ENCODE results near the gene SLC22A7. TPM values are rescaled to one million over a fixed set of nuclear protein-coding genes. Genes with fewer than 3 reads are reported as not detected.

The SLC22A7 gene
- total RNA-seq, 1 donor from 2014 or later = not detected

- no peak overlapping the region for H3K27ac Mint-ChIP-seq
- no peak for TF ChIP-seq CTCF (conservative IDR thresholded peaks at IDR 0.05)
- no peaks in the 10 kb centered on the region for H3K9me3 Mint-ChIP-seq
- H3K27me3 Mint-ChIP-seq = no peaks in the 10 kb centered on the region
- H3K4me3 Mint-ChIP-seq = no peak overlapping the region
- H3K4me1 Mint-ChIP-seq (ENCODE audit: unreplicated experiment) = peaks cover 7% of the 10 kb centered on the region
- DNase-seq (ENCODE audit: extremely low spot score, unreplicated experiment) = no peak
- peaks cover 4% of the 10 kb centered on the region for H3K36me3 Mint-ChIP-seq
These were observed 33.4 kb downstream of the SLC22A7 start for GRCh38 chr6:43331470-43331869.

DNA sequence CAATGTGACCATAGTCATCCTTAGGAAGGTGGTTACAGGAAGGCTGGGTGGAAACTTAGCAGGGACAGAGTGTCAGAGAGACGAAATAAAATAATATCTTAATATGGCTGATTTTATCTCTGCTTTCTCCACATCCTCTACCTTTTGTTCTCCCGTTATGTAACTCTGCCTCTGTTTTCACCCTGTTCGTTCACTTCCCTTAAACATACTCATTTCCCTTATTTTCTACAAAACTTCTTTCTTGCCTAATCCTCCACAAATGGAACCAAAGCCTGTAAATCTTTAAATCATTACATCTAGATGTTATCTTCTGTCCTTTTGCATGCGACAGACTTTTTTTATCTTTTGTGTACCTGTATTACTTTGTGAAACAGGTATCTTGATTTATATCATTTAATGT lies 33.8 kb downstream of the SLC22A7 start:
- no peak for TF ChIP-seq CTCF (conservative IDR thresholded peaks at IDR 0.05)
- H3K27ac Mint-ChIP-seq = no peak overlapping the region
- no peaks in the 10 kb centered on the region for H3K9me3 Mint-ChIP-seq
- H3K27me3 Mint-ChIP-seq = no peaks in the 10 kb centered on the region
- no peak overlapping the region for H3K4me3 Mint-ChIP-seq
- H3K4me1 Mint-ChIP-seq (ENCODE audit: unreplicated experiment) = peaks cover 7% of the 10 kb centered on the region
- no peak for DNase-seq (ENCODE audit: extremely low spot score, unreplicated experiment)
- peaks cover 4% of the 10 kb centered on the region for H3K36me3 Mint-ChIP-seq

- no peak overlapping the region for H3K27ac Mint-ChIP-seq
- TF ChIP-seq CTCF (conservative IDR thresholded peaks at IDR 0.05) = peak; percentile 81
- no peaks in the 10 kb centered on the region for H3K9me3 Mint-ChIP-seq
- H3K4me1 Mint-ChIP-seq (ENCODE audit: unreplicated experiment) = peaks cover 7% of the 10 kb centered on the region
- peaks cover 13% of the 10 kb centered on the region for H3K36me3 Mint-ChIP-seq
- DNase-seq (ENCODE audit: extremely low spot score, unreplicated experiment) = no peak
- no peaks in the 10 kb centered on the region for H3K27me3 Mint-ChIP-seq
- H3K4me3 Mint-ChIP-seq = no peak overlapping the region
These were observed 36.5 kb downstream of the SLC22A7 start for GRCh38 chr6:43334466-43335095.

DNA sequence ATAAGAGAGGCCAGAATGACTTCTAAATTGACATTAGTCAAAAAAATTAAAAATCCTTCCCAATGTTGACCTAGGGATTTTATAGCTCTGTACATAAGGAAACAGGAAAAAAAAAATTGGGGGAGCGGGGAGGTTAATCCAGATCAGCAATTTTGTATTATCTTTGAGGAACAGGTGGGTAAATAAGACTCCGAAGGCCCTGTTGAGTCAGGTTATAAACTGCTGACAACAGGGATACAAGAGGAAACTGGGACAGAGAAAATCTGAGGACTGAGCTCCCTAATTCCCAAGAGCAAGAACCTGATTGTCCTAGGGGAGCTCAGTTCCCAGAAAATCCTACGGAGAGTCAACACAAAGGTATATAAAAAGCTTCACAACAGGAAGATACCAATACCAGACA lies 37.4 kb downstream of the SLC22A7 start:
- Mint-ChIP-seq H3K4me3 (no peak overlapping the region), H3K36me3 (peaks cover 17% of the 10 kb centered on the region), H3K27ac (no peak overlapping the region), H3K9me3 (no peaks in the 10 kb centered on the region), H3K27me3 (no peaks in the 10 kb centered on the region), H3K4me1 (ENCODE audit: unreplicated experiment) (peaks cover 7% of the 10 kb centered on the region)
- no peak for DNase-seq (ENCODE audit: extremely low spot score, unreplicated experiment)
- no peak for TF ChIP-seq CTCF (conservative IDR thresholded peaks at IDR 0.05)

DNA sequence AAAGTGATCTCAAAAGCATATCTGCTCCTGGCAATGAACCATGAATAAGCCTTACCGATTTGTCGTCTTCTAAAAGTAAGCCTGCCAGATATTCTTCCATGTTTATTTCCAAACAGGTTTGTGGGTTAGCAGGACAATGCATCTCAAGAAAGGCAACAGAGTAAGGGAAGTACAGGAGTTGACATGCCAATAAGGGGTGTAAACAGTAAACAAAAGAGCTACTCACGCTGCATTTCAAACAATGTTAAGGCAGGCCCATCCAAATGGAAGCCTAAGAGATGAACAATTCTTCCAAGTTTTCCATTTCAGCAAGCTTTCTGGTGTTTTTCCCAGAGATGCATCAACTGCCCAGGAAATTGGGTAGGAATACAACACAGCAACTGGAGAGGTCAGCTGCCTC lies 38.3 kb downstream of the SLC22A7 start:
- DNase-seq (ENCODE audit: extremely low spot score, unreplicated experiment) = no peak
- TF ChIP-seq CTCF (conservative IDR thresholded peaks at IDR 0.05) = no peak
- Mint-ChIP-seq H3K4me1 (ENCODE audit: unreplicated experiment) (peaks cover 7% of the 10 kb centered on the region), H3K4me3 (no peak overlapping the region), H3K9me3 (no peaks in the 10 kb centered on the region), H3K27ac (no peak overlapping the region), H3K36me3 (peaks cover 17% of the 10 kb centered on the region), H3K27me3 (no peaks in the 10 kb centered on the region)

- H3K36me3 Mint-ChIP-seq = peaks cover 31% of the 10 kb centered on the region
- no peak for DNase-seq (ENCODE audit: extremely low spot score, unreplicated experiment)
- TF ChIP-seq CTCF (conservative IDR thresholded peaks at IDR 0.05) = no peak
- H3K27ac Mint-ChIP-seq = no peak overlapping the region
- H3K4me1 Mint-ChIP-seq (ENCODE audit: unreplicated experiment) = peaks cover 7% of the 10 kb centered on the region
- no peaks in the 10 kb centered on the region for H3K27me3 Mint-ChIP-seq
- H3K4me3 Mint-ChIP-seq = no peak overlapping the region
- no peaks in the 10 kb centered on the region for H3K9me3 Mint-ChIP-seq
These were observed 40.2 kb downstream of the SLC22A7 start for GRCh38 chr6:43338243-43338642.

All from type B pancreatic cell (in vitro differentiated cells).